ENCODE measurements around the gene SSH2. TPM values are rescaled to one million over a fixed set of nuclear protein-coding genes. Genes with fewer than 3 reads are reported as not detected.
A peak's percentile ranks its signal among the peaks of the same experiment; 100 is the strongest.

Gene SSH2
- polyA plus RNA-seq, 1 of the 3 experiments (the other 2 are of a cell fraction), result 8.8 TPM

DNA sequence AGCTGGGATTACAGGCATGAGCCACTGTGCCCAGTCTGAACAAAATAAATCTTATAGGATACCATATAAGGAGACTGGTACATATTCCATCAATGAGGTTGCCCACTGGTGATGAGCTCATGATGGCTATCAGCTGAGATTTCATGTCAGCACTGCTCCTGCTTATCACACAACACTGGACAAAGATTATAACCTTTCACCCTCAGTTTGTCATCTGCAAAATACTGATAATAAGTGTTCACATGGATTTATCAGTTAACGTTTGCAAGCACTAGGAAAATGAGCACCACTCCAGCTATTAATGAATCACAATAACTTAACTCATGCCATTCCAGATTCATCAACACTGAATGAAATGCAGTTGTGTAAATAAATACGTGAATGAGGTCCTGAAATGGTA, 83.7 kb downstream of the SSH2 start:
- no peak for DNase-seq
- ChIA-PET POLR2A (no interaction called here), CTCF (interaction anchor here (1.4 kb wide), 1 partner anchor 85 kb away, joined by 5 read pairs; no protein-coding TSS in a partner anchor)
- no peaks in the 10 kb centered on the region for H4K20me1 ChIP-seq (ENCODE audit: insufficient read depth)
- 74% methylated on average over 2 of the region's 2 CpGs for WGBS (ENCODE audit: low lambda C conversion rate)
- H3K79me2 ChIP-seq (ENCODE audit: insufficient read depth), result peaks cover 5% of the 10 kb centered on the region; the same call in 1 of the 2 replicates
- no peak for TF ChIP-seq MEF2A (IDR thresholded peaks at IDR 0.05; ENCODE audit: borderline replicate concordance, low read depth)
- no peak for TF ChIP-seq TEAD4 (IDR thresholded peaks at IDR 0.05; ENCODE audit: borderline replicate concordance, insufficient read depth)
- TF ChIP-seq TAF1 (IDR thresholded peaks at IDR 0.05; ENCODE audit: borderline replicate concordance, low read depth, low read length), result no peak
- TF ChIP-seq JUND (IDR thresholded peaks at IDR 0.05), result no peak
- TF ChIP-seq RFX5 (IDR thresholded peaks at IDR 0.05; ENCODE audit: low read length), result no peak
- TF ChIP-seq, protein P1, sequence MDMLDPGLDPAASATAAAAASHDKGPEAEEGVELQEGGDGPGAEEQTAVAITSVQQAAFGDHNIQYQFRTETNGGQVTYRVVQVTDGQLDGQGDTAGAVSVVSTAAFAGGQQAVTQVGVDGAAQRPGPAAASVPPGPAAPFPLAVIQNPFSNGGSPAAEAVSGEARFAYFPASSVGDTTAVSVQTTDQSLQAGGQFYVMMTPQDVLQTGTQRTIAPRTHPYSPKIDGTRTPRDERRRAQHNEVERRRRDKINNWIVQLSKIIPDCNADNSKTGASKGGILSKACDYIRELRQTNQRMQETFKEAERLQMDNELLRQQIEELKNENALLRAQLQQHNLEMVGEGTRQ (IDR thresholded peaks at IDR 0.05; ENCODE audit: borderline replicate concordance, low read depth, low read length), result no peak
- TF ChIP-seq MXI1 (IDR thresholded peaks at IDR 0.05; ENCODE audit: low read depth, low read length), result no peak
- TF ChIP-seq FOSL2 (IDR thresholded peaks at IDR 0.05; ENCODE audit: borderline replicate concordance, low read depth), result no peak
- no peaks in the 10 kb centered on the region for H3K27me3 ChIP-seq (ENCODE audit: insufficient read depth)
- no peak overlapping the region for H3K27ac ChIP-seq (ENCODE audit: low read depth in 2 of 2, low read length in 1 of 2)
- no peaks in the 10 kb centered on the region for H3K9me3 ChIP-seq
- H3F3A ChIP-seq (replicated peaks; ENCODE audit: insufficient read depth), result peaks cover 10% of the 10 kb centered on the region
- H3K36me3 ChIP-seq (replicated peaks in 1 of 2; ENCODE audit: control insufficient read depth in 1 of 2, insufficient read depth in 2 of 2, low read length in 1 of 2), result no peaks in the 10 kb centered on the region
- no peak overlapping the region for H3K4me2 ChIP-seq
- H3K4me1 ChIP-seq (ENCODE audit: control insufficient read depth in 1 of 2, insufficient read depth in 2 of 2, low read depth in 1 of 2, low read length in 1 of 2), result peaks cover 11 to 20% of the 10 kb centered on the region in 2 experiments; a peak in 2 of 4 replicates
- H3K9ac ChIP-seq, result no peak overlapping the region
- no peak overlapping the region for H2AFZ ChIP-seq (ENCODE audit: low read depth)
- H3K9me2 ChIP-seq, result no peaks in the 10 kb centered on the region
- no peak overlapping the region for H3K4me3 ChIP-seq (ENCODE audit: low read depth in 2 of 2, low read length in 1 of 2)

DNA sequence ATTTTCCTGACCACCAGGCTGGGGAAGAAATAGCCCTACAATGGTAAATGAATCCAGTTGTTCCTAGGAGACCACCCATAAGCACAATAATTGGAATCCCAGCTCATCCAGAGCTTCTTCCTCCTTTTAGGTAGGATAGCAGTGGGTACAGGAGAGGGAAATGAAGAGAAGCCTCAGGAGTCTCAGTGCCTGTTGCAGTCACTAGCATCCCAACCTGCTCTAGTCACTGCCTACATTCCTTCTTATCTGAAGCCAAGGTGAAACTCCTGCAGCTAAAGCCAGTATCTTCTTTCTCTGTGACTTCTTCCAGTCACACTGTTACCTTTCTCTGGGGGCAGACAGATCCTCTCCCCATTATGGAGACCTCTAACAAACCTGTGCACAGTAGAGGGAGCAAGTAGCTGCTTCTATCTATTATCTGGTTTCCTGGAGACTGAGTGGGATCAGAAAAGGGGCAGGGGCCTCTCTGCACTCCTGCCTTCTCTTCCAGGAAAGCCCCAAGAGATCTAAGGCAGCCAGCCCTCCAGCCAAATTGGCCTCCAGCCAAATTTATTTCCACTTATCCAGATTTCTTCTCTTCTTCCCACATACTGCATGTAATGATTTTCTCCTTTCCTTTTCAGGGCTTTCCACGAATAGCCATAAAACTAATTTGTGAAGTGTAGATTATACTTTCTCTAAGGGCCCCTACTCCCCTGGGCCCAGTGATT, 85.5 kb downstream of the SSH2 start:
- WGBS (ENCODE audit: low lambda C conversion rate), result 80% methylated on average over 1 of the region's 1 CpG

More for the DNA sequence above, 85.5 kb downstream of the SSH2 start:
- no peak overlapping the region for H3K27ac ChIP-seq (ENCODE audit: low read depth in 2 of 2, low read length in 1 of 2)
- H3K9me2 ChIP-seq, result no peaks in the 10 kb centered on the region
- H3K4me1 ChIP-seq (ENCODE audit: control insufficient read depth in 1 of 2, insufficient read depth in 2 of 2, low read depth in 1 of 2, low read length in 1 of 2), result peaks cover 11 to 14% of the 10 kb centered on the region in 2 experiments; a peak in 2 of 4 replicates
- DNase-seq, result peak; percentile 41
- H3K4me2 ChIP-seq, result no peak overlapping the region
- peaks cover 3% of the 10 kb centered on the region; the same call in 1 of the 2 replicates for H3K79me2 ChIP-seq (ENCODE audit: insufficient read depth)
- TF ChIP-seq EZH2phosphoT487 (IDR thresholded peaks at IDR 0.05; ENCODE audit: borderline replicate concordance, low read depth) (no peak), EP300 (IDR thresholded peaks at IDR 0.05; ENCODE audit: borderline replicate concordance in 1 of 2, low read depth in 1 of 2, low read length in 1 of 2) (no peak), NFIC (IDR thresholded peaks at IDR 0.05; ENCODE audit: borderline replicate concordance) (peak; percentile 34; the same call in 1 of the 2 replicates)
- no peaks in the 10 kb centered on the region for H3K27me3 ChIP-seq (ENCODE audit: insufficient read depth)
- no peaks in the 10 kb centered on the region for H3K9me3 ChIP-seq
- H3F3A ChIP-seq (replicated peaks; ENCODE audit: insufficient read depth), result peaks cover 3% of the 10 kb centered on the region
- ChIA-PET POLR2A (interaction anchor here (0.5 kb wide), 1 partner anchor 41 kb away, joined by 4 read pairs; no protein-coding TSS in a partner anchor), CTCF (interaction anchor here (1.0 to 2.3 kb wide), 8 partner anchors 16 to 155 kb away, joined by 3 to 11 read pairs (median 3); no protein-coding TSS in a partner anchor)
- H2AFZ ChIP-seq (ENCODE audit: low read depth), result no peak overlapping the region
- no peak overlapping the region for H3K4me3 ChIP-seq (ENCODE audit: low read depth in 2 of 2, low read length in 1 of 2)
- H3K9ac ChIP-seq, result no peak overlapping the region
- no peaks in the 10 kb centered on the region for H3K36me3 ChIP-seq (replicated peaks in 1 of 2; ENCODE audit: control insufficient read depth in 1 of 2, insufficient read depth in 2 of 2, low read length in 1 of 2)
- no peaks in the 10 kb centered on the region for H4K20me1 ChIP-seq (ENCODE audit: insufficient read depth)

Data from SK-N-SH (cell line).